GM20000 (cell line): ENCODE results near the gene EPHB6.
A peak's percentile ranks its signal among the peaks of the same experiment; 100 is the strongest.

Experiments used
- DNase-seq: peaks from one replicate; pipeline ENCODE4 v3.0.0; 2012; ENCODE audit warnings: low spot score
- TF ChIP-seq, protein P1 (sequence below): IDR thresholded peaks from 2 replicates; pipeline ENCODE4 v1.5.1; 2012; ENCODE audit warnings: mild to moderate bottlenecking, control low read depth; ENCODE audit errors: extremely low read depth, missing control alignments

Gene EPHB6, protein sequence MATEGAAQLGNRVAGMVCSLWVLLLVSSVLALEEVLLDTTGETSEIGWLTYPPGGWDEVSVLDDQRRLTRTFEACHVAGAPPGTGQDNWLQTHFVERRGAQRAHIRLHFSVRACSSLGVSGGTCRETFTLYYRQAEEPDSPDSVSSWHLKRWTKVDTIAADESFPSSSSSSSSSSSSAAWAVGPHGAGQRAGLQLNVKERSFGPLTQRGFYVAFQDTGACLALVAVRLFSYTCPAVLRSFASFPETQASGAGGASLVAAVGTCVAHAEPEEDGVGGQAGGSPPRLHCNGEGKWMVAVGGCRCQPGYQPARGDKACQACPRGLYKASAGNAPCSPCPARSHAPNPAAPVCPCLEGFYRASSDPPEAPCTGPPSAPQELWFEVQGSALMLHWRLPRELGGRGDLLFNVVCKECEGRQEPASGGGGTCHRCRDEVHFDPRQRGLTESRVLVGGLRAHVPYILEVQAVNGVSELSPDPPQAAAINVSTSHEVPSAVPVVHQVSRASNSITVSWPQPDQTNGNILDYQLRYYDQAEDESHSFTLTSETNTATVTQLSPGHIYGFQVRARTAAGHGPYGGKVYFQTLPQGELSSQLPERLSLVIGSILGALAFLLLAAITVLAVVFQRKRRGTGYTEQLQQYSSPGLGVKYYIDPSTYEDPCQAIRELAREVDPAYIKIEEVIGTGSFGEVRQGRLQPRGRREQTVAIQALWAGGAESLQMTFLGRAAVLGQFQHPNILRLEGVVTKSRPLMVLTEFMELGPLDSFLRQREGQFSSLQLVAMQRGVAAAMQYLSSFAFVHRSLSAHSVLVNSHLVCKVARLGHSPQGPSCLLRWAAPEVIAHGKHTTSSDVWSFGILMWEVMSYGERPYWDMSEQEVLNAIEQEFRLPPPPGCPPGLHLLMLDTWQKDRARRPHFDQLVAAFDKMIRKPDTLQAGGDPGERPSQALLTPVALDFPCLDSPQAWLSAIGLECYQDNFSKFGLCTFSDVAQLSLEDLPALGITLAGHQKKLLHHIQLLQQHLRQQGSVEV

DNA sequence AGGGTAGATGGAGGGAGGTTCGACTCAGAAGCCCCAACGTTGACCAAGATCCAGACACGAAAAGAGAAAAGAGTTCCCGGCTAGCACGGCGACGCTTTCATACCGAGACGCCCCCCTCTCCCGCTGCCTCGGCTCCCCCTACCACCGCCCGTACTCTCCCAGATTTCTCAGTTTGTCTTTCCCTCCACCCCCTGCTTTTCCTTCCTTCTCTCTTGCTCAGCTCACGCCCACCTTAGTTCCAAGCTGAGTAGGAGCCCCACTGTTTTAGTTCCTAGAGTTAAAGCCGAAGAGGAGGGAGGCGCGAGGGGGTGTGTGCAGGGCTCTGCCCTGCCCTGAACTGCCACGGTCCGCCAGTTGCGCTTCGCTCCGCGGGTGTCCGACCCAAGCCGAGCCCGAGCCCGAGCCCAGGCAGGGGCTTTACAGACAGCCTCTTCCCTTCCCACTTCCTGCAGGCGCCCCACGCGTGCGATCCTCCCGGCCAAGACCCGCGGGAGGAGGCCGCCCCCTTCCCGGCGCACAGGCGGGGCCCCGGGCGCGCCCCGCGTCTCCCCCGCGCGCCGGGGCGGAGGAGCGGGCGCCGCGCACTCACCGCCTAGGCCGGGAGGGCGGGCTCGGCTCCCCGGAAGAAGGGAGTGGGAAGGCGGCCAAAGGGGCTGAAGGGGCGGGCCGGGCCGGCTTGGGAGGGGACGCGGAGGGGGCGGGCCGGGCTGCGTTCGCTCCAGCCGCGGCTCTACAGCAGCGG, at the start of gene EPHB6:
Gene EPHB6 (plus strand): TSS at position 705 of the 742 bp plus-strand sequence. CDS start 8,152 bp downstream, outside the sequence.
- peak; percentile 86 for DNase-seq
- TF ChIP-seq, protein P1, sequence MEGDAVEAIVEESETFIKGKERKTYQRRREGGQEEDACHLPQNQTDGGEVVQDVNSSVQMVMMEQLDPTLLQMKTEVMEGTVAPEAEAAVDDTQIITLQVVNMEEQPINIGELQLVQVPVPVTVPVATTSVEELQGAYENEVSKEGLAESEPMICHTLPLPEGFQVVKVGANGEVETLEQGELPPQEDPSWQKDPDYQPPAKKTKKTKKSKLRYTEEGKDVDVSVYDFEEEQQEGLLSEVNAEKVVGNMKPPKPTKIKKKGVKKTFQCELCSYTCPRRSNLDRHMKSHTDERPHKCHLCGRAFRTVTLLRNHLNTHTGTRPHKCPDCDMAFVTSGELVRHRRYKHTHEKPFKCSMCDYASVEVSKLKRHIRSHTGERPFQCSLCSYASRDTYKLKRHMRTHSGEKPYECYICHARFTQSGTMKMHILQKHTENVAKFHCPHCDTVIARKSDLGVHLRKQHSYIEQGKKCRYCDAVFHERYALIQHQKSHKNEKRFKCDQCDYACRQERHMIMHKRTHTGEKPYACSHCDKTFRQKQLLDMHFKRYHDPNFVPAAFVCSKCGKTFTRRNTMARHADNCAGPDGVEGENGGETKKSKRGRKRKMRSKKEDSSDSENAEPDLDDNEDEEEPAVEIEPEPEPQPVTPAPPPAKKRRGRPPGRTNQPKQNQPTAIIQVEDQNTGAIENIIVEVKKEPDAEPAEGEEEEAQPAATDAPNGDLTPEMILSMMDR = no peak

DNA sequence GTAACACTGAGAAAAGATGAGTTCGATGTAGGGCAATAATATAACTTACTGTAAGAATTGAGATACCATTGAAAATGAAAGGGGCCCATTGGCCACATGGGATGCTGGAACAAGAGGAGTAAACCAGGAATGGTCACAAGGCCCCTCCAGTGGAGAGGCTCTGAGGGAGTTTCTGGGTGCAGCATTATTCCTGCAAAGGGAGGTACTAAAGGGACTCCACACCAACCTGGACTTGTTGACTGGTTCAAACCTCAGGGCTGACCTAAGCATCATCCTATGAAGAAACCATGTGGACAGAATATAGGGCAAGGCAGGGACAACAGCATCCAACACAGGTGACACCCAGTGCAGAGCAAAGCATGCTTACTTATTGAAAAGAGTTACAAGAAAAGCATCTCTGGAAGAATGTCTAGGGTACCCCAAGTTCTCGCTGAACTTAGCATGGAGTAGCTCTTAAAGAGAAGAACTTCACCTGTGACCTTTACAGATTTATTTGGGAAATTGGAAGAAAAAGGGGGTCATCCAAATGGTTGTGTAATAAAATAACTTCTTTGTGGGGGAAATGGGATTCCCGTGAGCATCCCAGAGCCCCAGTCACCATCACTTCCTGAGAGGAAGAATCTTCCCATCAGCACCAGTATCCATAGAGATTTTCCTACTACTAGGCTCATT, 49.4 kb upstream of the EPHB6 start:
- no peak for DNase-seq
- TF ChIP-seq, protein P1 = no peak

DNA sequence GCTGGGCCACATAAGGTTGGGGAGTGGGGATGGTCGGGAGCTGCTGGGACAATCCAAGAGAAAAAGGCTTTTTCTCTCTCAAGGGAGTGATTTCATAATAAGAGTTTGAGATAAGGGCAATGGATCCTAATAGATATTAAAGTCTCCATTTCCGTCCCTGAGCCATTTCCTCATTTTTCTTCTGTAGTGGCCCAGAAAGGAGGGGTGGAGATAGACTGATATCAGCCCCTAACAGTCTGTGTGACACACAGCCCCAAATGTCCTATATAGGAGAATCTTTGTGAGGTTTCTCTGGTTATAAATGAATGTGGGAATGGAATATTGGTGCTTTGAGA, 48.9 kb upstream of the EPHB6 start:
- TF ChIP-seq, protein P1 = no peak
- DNase-seq = no peak

DNA sequence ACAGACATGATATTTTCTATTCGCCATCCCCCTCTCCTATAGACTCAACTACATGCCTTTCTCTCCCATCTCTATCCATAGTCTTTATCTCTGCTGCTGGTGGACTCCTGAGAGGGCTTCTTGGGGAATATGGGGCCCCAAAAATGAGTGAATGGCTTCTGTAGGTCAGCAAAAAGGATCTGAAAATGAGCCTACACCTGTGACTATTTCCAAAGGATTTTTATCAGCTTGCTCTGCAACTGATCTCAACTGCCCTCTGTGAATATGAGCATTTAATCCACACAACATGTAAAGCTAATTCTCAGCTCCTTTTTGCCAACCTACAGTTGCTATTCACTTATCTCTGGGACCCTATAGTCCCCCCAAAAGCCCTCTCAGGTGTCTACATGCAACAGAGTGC, 47.9 kb upstream of the EPHB6 start:
- TF ChIP-seq, protein P1 = no peak
- DNase-seq = no peak

DNA sequence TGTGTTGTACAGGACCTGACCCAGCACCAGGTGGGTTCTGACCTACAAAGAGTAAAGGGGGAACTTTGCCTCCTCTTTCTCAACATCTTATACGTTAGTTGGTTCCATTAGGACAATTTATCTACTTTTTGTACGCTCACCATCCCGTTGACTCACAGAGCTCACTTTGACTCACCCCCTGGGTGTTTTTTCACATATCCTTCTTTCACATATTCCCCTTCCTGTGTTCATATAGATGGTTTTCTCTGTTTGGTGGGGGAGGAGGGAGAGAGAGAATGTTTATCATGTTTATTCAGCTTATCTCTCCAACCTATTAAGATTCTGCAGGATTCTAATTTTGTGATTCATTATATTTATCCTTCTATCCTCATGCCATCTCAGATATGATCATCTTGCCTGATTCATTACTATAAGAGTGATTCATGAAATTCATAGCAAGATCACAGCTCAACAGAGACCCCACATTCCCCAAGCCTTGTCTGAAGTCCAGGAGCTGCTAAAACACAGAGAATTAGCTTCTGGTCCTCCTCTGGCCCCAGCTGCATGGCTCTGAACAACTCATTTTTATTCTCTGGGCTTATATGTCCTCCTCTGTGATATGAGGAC, 46.9 kb upstream of the EPHB6 start:
- DNase-seq = no peak
- TF ChIP-seq, protein P1 = no peak

DNA sequence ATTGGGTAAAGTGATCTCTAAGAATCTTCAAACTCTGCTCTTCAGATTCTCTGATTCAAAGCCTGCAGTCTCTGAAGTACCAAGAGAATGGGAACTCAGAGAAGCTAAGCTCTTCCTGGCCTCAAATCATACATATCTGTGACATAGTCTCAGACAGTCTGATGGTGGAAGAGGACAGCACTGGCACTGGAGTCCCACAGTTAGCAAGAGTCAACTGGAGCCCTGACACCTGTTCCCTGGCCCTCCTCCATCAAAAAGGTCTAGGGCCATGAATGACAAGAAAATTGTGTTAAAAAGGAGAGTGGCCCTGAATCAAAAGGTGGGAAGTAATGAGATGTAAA, 46.4 kb upstream of the EPHB6 start:
- no peak for DNase-seq
- TF ChIP-seq, protein P1 = no peak
